ENCODE results near the gene PDGFD. TPM values are rescaled to one million over a fixed set of nuclear protein-coding genes. Genes with fewer than 3 reads are reported as not detected.
"Not testable (repeated sequence)": the region's sequence is repeated elsewhere in the genome, so short reads cannot be mapped to it uniquely, and the experiment has no call there.

Gene PDGFD
- total RNA-seq, 1 experiment from 2014 or later = 14.4 TPM

DNA sequence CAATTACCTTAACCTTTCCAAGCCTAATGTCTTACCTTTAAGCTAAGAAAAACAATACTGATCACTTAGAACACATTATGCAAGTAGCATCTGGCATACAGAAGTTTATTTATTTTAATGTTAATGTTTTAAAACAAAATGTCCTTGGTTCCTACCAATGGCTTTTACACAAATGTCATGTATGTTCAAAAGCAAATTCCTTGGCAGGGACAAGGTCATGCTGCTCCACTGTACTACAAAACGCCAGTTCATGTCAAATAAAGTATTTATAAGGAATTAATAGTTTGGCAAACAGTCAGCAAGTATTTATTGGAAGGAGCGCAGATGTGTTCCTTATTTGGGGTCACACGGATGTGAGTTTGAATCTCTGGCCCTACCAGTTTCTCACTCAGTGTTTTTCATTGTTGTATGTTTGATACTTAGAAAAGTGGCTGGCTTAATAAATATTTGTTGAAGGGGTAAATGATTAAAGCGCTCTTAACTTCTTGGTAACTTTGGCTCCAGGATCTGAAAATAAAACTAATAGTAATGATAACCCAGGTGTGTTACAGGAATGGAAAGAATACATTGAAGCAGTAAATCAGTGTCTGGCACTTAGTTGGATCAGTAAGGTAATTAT lies 108.9 kb downstream of the PDGFD start:
- DNase-seq (ENCODE audit: low spot score) = no peak

- no peak for DNase-seq (ENCODE audit: low spot score)
Observed at GRCh38 chr11:104053743-104054478, 110.0 kb downstream of the PDGFD start.

- DNase-seq (ENCODE audit: low spot score) = no peak
Observed at GRCh38 chr11:104051778-104052177, 112.2 kb downstream of the PDGFD start.

DNA sequence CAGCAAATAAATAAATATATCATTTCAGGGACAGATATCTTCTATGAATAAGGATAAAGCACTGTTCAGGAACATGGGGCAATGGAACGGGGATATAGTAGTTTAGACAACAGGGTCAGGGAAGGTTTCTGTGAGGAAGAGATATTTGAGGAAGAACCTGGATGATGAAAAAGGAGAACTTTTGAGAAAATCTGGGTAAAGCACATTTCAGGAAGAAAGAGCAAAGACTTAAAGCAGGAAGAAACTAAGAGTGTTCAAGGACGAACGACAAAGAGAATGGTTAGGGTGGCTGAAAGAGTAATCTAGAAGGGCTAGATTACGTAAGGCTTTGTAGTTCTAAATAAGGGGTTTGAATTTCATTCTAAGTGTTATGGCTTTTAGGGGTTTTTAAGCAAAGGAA lies 114.8 kb downstream of the PDGFD start:
- DNase-seq (ENCODE audit: low spot score) = no peak

GRCh38 chr11:104046858-104047257 lies 117.1 kb downstream of the PDGFD start:
- DNase-seq (ENCODE audit: low spot score) = not testable (repeated sequence)

GRCh38 chr11:104046331-104046730 lies 117.6 kb downstream of the PDGFD start:
- DNase-seq (ENCODE audit: low spot score) = no peak

DNA sequence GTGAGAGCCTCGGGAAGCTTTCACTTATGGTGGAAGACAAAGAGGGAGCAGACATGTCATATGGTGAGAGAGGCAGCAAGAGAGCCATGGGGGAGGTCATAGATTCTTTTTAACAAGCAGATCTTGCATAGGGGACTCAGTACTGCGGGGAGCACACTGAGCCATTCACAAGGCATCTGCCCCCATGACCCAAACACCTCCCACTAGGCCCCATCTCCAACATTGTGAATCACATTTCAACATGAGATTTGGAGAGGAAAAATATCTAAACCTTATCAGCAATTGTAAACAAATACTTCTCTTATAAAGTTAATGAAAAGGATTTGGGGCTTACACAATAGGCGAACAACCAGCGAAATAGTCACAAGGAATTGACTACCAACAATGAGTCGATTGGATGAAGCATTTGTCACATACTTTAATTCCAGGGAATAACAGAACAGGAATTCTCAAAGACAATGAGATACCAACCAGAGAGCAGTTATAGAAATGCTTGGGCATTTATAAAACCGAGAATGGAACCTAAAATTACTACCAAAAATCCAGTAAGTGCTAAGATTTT lies 120.2 kb downstream of the PDGFD start:
- peak; percentile 2 for DNase-seq (ENCODE audit: low spot score)

GRCh38 chr11:104043142-104043541 lies 120.8 kb downstream of the PDGFD start:
- DNase-seq (ENCODE audit: low spot score) = peak; percentile 0

GRCh38 chr11:104041792-104042191 lies 122.2 kb downstream of the PDGFD start:
- no peak for DNase-seq (ENCODE audit: low spot score)

DNA sequence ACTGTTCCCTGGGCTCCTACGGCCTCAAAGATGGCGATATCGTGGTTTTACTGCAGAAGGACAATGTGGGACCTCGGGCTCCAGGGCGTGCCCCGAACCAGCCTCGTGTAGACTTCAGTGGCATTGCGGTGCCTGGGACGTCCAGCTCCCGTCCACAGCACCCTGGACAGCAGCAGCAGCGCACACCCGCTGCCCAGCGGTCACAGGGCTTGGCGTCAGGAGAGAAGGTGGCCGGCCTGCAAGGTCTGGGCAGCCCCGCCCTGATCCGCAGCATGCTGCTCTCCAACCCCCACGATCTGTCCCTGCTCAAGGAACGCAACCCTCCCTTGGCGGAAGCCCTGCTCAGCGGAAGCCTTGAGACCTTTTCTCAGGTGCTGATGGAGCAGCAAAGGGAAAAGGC lies 127.0 kb downstream of the PDGFD start:
- DNase-seq (ENCODE audit: low spot score) = no peak

DNA sequence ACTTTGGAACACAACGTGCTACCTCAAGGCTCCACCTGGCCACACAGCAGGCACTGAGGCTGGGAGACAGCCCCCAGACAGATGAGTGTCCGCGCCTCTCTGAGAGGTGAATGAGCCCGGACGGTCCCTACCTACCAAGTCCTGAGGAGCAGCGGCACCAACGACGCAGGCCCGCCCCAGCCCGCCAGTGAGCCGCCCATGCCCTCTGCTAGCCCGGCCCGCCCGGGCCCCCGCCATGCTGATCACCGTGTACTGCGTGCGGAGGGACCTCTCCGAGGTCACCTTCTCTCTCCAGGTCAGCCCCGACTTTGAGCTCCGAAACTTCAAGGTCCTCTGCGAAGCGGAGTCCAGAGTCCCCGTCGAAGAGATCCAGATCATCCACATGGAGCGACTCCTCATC lies 127.4 kb downstream of the PDGFD start, which contains the start of gene DDI1:
Gene DDI1 (plus strand): TSS at position 53 of the 400 bp plus-strand sequence. CDS start 183 bp downstream, at position 236.
- DNase-seq (ENCODE audit: low spot score) = no peak

- no peak for DNase-seq (ENCODE audit: low spot score)
Observed at GRCh38 chr11:104033561-104033960, 130.4 kb downstream of the PDGFD start.

DNA sequence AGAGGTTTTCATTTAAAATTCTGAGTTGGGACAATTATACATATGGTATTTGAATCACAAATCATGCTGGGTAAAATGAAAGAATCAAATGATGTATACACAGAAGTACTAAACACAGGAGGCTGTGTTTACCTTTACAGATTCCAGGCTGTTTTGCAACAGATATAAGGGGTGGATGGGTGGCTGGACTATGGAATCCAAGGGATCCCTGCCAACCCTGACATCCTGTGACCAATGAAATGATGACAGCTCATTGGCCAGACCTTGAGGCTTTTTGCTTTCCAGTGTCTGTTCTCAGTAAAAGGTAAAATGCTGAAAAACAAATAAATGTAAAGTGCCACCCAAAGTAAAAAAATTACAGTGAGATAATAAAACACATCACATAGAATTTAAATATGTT lies 130.8 kb downstream of the PDGFD start:
- peak; percentile 63 for DNase-seq (ENCODE audit: low spot score)

DNA sequence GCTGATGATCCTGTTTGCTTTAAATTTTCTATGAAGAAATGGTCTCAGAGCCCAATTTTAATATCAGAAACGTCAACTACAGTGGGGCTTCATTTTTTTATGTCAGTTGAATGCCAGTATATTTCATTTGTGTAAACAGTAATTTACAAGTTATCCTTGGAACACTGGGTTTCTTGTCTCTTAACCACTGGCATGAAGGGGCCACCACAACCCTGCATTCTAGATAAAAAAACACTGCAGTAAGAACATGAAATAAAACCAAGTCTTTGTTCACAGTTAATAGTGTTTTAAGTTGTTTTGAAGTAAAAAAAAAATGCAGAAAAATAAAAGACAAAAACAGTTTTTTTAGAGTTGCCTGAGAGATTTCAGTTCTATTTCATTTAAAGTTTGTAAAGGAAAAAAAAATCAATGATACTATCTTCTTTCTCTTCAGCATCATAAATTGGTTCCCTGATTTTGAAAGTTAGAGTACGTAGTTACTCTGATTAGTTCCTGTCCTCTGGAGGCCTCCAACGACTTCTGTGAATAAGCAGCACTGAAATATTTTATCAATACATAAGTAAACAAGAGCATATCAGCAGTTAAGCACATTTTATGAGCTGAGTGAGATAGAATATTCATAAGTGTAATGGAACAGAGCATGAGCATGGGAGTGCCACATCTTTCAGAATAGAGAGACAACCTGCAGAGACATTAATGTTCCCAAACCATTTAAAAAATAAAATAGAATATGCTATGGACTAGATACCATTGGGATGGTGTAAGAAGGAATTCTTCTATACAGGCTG lies 135.3 kb downstream of the PDGFD start:
- no peak for DNase-seq (ENCODE audit: low spot score)

- no peak for DNase-seq (ENCODE audit: low spot score)
Observed at GRCh38 chr11:104024572-104024971, 139.4 kb downstream of the PDGFD start.

- DNase-seq (ENCODE audit: low spot score) = no peak
Observed at GRCh38 chr11:104015649-104016415, 148.1 kb downstream of the PDGFD start.

DNA sequence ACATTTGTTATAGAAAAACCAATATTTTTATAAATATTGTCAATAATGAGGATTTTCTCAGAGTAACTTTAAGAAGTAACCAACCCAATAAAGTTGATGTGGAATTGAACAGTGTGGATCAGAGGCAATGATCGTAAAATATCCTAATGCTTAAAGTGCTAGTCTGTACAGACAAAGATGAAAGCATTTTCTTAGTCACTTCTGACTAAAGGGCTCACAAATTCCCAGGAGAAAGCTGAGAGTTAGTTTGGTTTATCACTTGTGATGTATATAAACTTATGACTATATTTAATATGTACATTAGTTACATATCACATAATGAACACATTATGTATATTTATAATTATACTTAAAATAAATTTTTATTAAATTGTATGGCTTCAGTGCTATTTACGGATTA lies 152.9 kb downstream of the PDGFD start:
- DNase-seq (ENCODE audit: low spot score) = no peak

DNA sequence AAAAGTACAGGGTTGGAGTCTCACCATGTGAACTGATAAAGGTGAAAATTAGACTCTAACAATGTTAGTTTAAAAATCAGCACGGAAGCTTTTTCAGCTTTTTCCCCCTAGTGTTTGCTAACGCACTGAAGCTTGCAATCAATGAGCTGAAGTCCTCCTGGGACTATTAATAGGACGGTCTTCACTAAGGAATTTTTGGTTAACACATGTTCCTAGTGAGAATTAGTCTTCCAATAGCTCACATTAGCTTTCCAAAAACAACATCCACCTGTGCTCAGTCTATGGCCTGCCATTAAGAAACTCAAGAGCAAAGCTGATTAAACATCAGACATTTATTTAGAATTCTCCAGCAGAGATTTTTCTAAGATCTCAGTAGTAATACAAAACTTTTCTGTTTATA lies 154.2 kb downstream of the PDGFD start:
- no peak for DNase-seq (ENCODE audit: low spot score)

- no peak for DNase-seq (ENCODE audit: low spot score)
Observed at GRCh38 chr11:104005234-104005855, 158.6 kb downstream of the PDGFD start.

DNA sequence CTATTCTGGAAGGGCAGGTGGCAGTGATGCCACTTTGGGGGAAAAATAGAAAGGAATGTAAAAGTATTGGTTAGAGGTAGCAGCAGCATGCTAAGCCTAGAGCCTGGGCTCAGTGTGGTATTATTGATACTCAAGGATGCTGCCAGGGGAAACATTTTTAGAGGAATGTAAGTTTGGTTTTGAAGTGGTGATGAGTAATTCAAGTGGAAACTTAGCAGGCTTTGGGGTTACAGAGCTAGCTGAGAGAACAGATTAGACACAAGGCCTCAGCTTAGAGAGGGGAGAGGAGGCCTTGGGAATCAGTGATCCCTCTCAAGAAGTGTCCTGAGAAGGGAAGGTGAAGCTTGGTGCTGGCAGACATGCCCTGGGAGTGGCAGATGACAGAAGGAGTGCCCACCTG lies 160.5 kb downstream of the PDGFD start:
- DNase-seq (ENCODE audit: low spot score) = no peak

- no peak for DNase-seq (ENCODE audit: low spot score)
Observed at GRCh38 chr11:104001561-104002056, 162.3 kb downstream of the PDGFD start.

Measured in A172 (cell line).